ENCODE measurements around the gene GLTP.
"Not testable (repeated sequence)": the region's sequence is repeated elsewhere in the genome, so short reads cannot be mapped to it uniquely, and the experiment has no call there.

Gene GLTP

GRCh38 chr12:109861689-109862314 is 18.5 kb downstream of the GLTP start:
- in situ Hi-C loops (cut with MboI; ENCODE audit: low pct_unique_long_range_greater_than_20kb, low sequenced_read_pairs, unreplicated experiment) = no loop called here
- DNase-seq (ENCODE audit: low spot score) = no peak
- no peak for TF ChIP-seq CTCF (IDR thresholded peaks at IDR 0.05; ENCODE audit: extremely low read depth, insufficient read depth, missing control alignments)

GRCh38 chr12:109860977-109861376 is 19.4 kb downstream of the GLTP start:
- in situ Hi-C loops (cut with MboI; ENCODE audit: low pct_unique_long_range_greater_than_20kb, low sequenced_read_pairs, unreplicated experiment) = no loop called here
- DNase-seq (ENCODE audit: low spot score) = no peak
- no peak for TF ChIP-seq CTCF (IDR thresholded peaks at IDR 0.05; ENCODE audit: extremely low read depth, insufficient read depth, missing control alignments)

GRCh38 chr12:109858764-109859163 is 21.6 kb downstream of the GLTP start:
- TF ChIP-seq CTCF (IDR thresholded peaks at IDR 0.05; ENCODE audit: extremely low read depth, insufficient read depth, missing control alignments) = no peak
- in situ Hi-C loops (cut with MboI; ENCODE audit: low pct_unique_long_range_greater_than_20kb, low sequenced_read_pairs, unreplicated experiment) = no loop called here
- DNase-seq (ENCODE audit: low spot score) = no peak

- in situ Hi-C loops (cut with MboI; ENCODE audit: low pct_unique_long_range_greater_than_20kb, low sequenced_read_pairs, unreplicated experiment) = no loop called here
- DNase-seq (ENCODE audit: low spot score) = no peak
- no peak for TF ChIP-seq CTCF (IDR thresholded peaks at IDR 0.05; ENCODE audit: extremely low read depth, insufficient read depth, missing control alignments)
Observed at GRCh38 chr12:109857715-109858114, 22.6 kb downstream of the GLTP start.

- no peak for TF ChIP-seq CTCF (IDR thresholded peaks at IDR 0.05; ENCODE audit: extremely low read depth, insufficient read depth, missing control alignments)
- in situ Hi-C loops (cut with MboI; ENCODE audit: low pct_unique_long_range_greater_than_20kb, low sequenced_read_pairs, unreplicated experiment) = no loop called here
- DNase-seq (ENCODE audit: low spot score) = no peak
Observed at GRCh38 chr12:109855377-109855776, 25.0 kb downstream of the GLTP start.

- in situ Hi-C loops (cut with MboI; ENCODE audit: low pct_unique_long_range_greater_than_20kb, low sequenced_read_pairs, unreplicated experiment); DNase-seq (ENCODE audit: low spot score): not testable (repeated sequence)
Observed at GRCh38 chr12:109850518-109850917, 29.8 kb downstream of the GLTP start.

GRCh38 chr12:109847142-109847735 is 33.1 kb downstream of the GLTP start:
- DNase-seq (ENCODE audit: low spot score) = no peak
- in situ Hi-C loops (cut with MboI; ENCODE audit: low pct_unique_long_range_greater_than_20kb, low sequenced_read_pairs, unreplicated experiment) = no loop called here
- no peak for TF ChIP-seq CTCF (IDR thresholded peaks at IDR 0.05; ENCODE audit: extremely low read depth, insufficient read depth, missing control alignments)

Data from GM13977 (cell line).